HTR-8/SVneo (cell line): ENCODE measurements around the gene GUCY2D.
"Not testable (repeated sequence)": the region's sequence is repeated elsewhere in the genome, so short reads cannot be mapped to it uniquely, and the experiment has no call there.

ENCODE experiments used
- DNase-seq: peaks from one replicate; pipeline ENCODE4 v3.0.0; 2011; ENCODE audit warnings: low spot score, mixed read lengths; ENCODE audit not compliant: insufficient read length
- FAIRE-seq: peaks from 2 replicates; lab custom pipeline; 2011; peaks lifted over from hg19 to GRCh38; lab: Jason Lieb, UNC

GUCY2D gene

DNA sequence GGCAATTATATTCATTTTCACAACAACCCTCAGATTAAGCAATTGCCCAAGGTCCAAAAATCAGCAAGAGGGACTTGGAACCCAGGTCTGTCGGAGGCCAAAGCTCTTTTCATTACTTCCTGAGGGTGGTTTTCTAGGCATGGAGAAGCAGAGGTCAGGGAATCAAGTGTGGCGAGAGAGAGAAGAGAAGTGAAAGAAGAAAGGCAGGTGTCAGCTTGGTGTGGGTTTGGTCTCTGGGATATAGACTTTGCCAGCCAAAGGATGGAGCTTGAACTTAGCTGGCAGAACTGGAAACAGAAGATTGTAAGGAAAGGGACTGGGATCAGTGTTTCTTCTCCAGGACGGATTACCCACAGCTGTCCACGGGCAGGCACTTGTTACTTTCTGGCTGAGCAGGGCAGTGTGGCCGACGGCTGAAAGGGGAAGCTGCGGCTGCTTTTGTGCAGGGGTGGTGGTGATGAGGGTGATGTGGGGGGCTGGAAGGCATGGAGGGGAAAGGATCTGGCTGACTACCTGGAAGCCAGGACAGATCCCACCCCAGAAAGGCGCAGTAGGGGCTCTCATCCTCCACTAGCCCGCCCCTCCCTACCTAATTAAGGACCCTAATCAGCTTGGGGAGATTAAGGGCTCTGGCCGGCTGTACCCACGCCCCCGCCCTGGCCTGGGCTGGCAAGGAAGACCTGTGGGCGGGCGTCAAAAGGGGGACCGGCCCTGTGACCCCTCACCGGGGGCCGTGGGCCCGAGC lies at the start of gene GUCY2D:
GUCY2D (plus strand) TSS at position 640 of the 745 bp plus-strand sequence. CDS start 433 bp downstream, outside the sequence.
- DNase-seq (no peak), FAIRE-seq (no peak)

DNA sequence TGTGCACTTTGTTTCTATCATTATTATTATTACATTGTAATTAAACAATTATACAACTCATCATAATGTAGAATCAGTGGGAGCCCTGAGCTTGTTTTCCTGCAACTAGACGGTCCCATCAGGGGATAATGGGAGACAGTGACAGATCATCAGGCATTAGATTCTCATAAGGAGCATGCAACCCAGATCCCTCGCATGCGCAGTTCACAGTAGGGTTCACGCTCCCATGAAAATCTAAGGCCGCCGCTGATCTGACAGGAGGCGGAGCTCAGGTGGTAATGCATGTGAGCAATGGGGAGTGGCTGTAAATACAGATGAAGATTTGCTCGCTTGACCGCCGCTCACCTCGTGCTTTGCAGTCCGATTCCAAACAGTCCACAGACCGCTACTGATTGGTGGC lies 49.1 kb upstream of the GUCY2D start:
- not testable (repeated sequence) for FAIRE-seq, DNase-seq

DNA sequence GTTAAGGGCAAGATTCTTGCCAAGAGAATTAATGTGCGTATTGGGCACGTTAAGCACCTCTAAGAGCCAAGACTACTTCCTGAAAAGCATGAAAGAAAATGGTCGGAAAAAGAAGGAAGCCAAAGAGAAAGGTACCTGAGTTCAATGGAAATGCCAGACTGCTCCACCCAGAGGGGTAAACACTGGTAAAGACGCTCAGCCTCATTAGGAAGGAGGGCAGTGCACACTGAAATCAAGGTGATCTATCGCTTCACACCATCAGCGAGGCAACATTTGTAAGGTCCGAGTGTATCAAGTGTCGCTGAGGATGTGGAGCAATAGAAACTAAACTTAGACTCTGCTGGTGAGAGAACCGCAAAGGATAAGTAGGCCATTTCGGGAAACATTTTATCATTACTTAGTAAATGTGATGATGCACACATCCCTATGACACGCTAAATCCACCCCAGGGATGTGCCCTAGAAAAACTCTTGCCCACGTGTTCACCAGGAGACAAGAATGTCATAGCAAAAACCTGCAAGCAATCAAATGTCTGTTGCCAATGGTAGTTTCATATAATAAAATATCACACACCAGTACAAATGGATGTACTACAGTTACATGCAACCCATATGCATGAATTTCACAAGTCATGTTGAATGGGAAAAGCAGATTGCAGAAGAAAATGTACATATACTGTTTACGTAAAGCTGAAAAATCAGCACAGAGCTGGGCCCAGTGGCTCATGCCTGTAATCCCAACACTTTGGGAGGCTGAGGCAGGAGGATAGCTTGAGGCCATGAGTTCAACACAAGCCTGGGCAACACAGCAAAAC lies 46.8 kb upstream of the GUCY2D start:
- no peak for FAIRE-seq

DNA sequence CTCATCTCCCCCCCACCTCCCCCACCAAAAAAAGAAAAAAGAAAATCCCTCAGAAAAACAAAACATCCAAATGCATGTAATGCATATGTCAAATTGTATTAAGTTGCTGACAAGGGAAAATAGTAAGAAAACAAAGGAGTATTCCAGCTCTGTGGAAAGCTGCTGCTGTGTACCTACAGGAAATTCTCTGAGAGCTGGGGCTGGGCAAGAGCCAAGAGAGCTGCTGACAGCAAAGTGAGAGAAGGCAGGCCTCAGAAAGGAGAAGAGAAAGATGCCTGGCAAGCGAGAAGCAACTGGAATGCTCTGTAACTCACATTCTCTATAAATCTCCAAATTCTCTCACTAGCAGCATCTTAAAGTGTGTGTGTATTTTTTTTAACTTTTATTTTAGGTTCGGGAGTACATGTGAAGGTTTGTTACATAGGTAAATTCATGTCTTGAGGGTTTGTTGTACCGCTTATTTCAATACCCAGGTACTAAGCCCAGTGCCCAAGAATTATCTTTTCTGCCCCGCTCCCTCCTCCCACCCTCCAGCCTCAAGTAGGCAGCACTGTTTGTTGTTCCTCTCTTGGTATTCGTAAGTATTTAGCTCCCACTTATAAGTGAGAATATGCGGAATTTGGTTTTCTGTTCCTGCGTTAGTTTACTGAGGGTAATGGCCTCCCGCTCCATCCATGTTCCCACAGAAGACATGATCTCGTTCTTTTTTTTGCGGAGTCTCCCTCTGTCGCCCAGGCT lies 46.0 kb upstream of the GUCY2D start:
- FAIRE-seq (no peak), DNase-seq (no peak)

More for the DNA sequence above, 46.8 kb upstream of the GUCY2D start:
- no peak for DNase-seq

DNA sequence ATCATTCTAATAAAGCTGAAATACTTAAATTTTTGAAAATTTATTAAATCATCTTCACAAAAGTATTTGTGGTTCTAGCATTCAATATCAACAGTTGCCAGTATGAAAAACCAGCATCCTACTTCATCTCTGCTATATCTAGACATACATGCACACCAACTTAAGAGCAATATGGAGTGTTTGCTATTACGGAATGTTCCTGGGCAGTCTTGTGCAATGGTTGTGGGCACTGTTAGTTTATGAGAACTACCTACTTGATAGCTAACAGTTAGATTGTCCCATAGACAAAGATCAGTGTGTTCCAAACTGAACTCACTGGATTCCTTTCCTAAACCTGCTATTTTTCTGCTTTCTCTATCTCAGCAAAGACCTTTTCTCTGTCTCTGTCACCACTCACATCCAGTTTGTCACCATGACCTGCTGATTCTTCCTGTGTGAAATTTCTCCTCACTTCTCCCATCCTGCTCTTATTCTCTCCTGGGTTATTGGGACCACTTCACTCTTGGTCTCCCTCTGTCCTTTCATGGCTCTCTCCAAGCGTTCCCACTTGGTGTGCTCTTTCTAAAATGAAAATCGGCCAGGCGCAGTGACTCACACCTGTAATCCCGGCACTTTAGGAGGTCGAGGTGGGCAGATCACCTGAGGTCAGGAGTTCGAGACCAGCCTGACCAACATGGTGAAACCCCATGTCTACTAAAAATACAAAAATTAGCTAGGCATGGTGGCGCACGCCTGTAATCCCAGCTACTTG lies 42.7 kb upstream of the GUCY2D start:
- FAIRE-seq (no peak), DNase-seq (no peak)

DNA sequence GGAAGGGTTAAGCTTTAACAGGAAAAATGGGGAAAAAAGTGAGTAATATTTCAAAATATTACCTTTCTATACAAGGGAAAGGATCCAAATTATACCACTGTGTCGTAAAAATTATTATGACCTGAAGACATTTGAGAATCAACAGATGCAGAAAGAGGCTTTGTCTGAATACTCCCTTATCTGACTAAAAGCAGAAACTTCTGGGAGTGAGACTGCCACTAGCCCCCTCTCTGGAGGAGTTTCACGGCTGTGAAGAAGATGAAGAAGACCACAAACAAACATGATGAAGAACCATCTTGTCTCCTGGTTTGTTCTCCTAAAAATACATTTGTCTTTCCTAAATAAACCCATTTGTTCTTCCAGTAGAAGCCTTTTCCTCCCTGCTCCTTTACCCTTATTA lies 41.0 kb upstream of the GUCY2D start:
- no peak for FAIRE-seq
- no peak for DNase-seq

DNA sequence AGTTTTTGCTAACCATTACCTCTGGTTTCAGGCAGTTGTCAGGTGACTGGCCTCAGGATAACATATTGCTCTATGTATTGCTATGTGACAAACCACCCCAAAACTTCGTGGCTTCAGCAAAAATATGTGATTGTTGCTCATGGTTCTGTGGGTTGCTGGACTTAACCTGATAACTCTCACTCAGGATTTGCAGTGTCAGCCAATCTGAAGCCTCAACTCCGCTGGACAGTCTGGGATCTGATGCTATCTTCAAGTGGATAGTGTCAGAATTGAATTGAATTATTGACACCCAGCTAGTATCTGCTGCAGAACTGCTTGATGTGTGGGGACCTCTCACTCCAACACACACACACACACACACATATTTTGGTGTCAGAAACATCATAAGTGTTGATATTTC lies 34.7 kb upstream of the GUCY2D start:
- FAIRE-seq (peak; percentile 9), DNase-seq (no peak)

DNA sequence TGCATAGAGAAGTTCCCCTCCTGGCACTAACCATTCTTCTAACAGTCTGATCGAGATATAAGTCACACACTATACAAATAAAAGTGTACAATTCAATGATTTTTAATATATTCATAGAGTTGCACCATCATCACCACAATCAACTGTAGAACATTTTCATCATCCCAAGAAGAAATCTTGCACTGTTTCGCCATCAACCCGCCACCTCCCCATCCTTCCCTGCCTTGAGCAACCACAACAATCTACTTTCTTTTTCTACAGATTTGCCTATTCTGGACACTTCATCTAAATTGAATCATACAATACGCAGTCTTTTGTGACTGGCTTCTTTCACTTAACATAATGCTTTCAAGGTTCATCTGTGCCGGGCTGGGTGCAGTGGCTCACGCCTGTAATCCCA lies 33.0 kb upstream of the GUCY2D start:
- FAIRE-seq (no peak), DNase-seq (no peak)

DNA sequence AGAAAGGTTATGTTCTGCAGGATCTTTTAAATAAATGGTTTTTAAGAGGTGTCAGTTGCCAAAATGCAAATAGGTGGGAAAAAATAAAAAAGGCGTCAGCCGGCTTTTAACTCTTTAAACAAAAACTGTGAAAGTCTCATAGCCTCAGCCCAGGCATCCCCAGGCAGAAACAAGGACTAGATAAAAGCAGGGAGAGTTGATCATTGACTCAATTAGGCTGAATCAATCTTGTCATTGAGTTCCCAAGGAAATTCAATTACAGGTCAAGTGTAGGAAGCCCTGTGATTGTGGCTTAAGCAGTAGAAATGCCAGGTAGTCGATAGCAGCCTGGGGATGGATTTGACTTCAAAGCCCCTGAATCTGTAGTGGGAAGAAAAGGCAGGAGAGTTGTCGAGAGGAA lies 30.8 kb upstream of the GUCY2D start:
- DNase-seq: no peak
- no peak for FAIRE-seq

DNA sequence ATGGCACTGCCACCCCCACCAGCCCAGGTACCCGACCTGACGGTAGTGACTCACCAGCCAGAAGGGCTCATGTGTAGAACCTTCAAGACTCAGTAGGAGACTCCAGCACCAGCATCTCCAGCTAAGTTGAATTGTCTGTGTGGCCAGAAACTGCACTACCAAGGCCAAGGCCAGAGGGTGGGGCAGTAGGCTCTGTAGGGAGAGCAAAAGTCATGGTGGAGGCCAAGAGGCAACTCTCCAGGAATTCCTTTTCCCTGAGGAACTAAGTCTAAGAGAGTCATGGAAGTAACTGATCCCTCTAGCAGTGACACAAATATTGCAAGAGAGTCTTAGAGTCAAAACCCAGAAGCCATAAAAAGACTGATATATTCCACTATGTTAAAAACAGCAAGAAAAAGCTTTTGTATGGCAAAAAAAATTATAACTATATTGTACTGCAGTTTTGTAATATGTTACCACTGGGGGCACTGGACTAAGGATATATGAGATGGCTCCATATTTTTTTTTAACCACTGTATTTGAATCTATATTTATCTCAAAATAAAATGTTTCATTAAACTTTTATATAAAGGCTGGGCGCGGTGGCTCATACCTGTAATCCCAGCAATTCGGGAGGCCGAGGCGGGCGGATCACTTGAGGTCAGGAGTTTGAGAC lies 30.2 kb upstream of the GUCY2D start:
- FAIRE-seq: no peak
- DNase-seq: no peak

DNA sequence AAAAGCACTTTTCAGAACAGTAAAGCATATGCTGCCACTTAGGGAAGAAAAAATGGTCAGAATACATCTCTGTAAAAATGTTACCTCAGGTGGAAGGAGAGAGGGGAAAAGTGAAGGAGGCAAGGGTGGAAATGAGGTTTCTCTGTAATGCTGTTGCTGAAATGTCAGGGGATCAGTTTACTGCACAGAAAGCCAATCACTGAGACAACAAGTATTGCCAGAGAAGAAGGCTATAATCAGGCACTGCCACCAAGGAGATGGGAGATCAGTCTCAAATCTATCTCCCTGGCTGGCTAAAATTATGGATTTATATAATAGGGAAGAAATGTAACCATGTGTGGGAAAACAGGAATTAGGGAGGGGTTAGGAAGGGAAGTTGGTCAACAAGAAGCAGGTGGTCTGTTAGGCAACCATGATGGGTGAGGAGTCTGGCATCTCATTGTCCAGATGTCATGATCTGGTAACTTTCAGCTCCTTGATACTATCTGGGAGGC lies 27.7 kb upstream of the GUCY2D start:
- FAIRE-seq: no peak

DNA sequence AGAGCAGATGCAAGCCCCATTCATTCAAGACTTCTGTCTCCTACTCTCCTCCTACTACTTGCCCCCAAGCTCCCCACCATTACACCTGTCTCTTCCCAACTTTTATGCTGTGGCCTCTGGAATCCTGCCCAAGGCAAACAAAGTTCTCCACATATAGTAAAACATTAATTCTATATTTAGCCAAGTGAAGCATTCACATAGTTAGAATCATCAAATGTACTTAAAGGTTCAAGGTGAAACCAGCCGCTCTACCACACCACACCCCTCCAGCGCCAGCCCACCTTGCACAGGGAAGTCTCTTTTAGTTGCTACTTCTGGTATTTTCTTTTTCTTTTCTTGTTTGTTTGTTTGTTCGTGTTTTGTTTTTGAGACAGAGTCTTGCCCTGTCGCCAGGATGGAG lies 25.4 kb upstream of the GUCY2D start:
- no peak for DNase-seq
- FAIRE-seq: no peak

More for the DNA sequence above, 27.7 kb upstream of the GUCY2D start:
- DNase-seq: no peak

DNA sequence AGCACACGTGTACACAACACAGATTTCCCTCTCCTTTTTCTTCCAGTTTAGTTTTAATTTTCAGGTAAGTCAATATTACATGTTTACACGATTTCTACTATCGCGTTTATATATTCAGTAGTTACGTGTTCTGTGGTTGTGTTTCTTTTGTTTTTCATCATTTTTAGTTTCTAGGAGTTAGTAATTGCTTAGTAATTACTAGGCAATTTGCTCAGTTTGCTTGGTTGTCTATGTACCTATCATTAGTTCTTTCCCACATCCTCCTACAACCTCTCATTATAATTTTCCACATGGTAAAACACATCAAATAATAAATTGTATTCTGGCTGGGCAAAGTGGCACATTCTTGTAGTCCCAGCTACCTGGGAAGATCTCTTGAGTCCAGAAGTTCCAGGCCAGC lies 24.6 kb upstream of the GUCY2D start:
- FAIRE-seq (no peak), DNase-seq (no peak)

DNA sequence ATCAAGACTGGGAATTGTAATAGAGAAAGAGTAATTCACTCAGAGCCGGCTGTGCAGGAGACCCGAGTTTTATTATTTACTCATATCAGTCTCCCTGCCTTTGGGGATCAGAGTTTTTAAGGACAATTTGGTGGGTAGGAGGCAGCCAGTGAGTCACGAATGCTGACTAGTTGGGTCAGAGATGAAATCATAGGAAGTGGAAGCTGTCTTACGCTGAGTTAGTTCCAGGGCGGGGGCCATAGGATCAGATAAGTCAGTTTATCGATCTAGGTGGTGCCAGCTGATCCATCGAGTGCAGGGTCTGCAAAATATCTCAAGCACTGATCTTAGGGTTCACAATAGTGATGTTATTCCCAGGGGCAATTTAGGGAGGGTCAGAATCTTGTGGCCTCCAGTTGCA lies 20.2 kb upstream of the GUCY2D start:
- peak; percentile 88 for FAIRE-seq

DNA sequence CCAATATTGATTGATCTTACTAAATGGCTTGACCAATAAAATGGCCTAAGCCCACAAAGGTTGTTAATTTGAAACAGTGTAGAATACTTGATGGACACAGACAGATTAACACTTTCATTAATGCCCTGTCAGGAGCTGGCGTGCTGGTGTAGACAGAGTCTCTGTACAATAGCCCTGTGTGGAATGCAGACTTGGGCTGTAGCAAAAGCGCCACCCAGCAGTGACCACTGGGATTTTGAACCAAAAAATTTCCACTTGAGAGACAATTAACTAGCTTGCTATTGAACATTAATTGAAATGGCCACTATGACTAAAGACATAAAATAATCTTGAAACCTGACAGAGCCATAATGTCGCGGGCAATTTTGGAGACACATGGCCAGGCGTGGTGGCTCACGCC lies 19.7 kb upstream of the GUCY2D start:
- DNase-seq (peak; percentile 55), FAIRE-seq (peak; percentile 57)

More for the DNA sequence above, 20.2 kb upstream of the GUCY2D start:
- no peak for DNase-seq

DNA sequence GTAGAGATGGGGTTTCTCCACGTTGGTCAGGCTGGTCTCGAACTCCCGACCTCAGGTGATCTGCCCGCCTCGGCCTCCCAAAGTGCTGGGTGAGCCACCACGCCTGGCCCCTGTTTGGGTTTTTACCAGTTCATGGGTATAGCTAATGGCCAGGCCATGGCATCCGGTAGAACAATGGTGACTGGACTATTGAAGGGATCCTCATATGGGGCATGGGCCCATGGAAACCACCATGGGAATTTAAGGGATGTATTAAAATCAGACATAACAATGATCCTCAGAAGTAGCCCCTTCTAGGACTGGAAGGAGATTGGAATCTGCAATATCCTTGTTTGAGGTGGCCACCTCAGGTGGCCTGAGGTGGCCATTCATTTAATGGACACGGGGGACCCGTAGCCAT lies 17.5 kb upstream of the GUCY2D start:
- FAIRE-seq: no peak
- DNase-seq: no peak

DNA sequence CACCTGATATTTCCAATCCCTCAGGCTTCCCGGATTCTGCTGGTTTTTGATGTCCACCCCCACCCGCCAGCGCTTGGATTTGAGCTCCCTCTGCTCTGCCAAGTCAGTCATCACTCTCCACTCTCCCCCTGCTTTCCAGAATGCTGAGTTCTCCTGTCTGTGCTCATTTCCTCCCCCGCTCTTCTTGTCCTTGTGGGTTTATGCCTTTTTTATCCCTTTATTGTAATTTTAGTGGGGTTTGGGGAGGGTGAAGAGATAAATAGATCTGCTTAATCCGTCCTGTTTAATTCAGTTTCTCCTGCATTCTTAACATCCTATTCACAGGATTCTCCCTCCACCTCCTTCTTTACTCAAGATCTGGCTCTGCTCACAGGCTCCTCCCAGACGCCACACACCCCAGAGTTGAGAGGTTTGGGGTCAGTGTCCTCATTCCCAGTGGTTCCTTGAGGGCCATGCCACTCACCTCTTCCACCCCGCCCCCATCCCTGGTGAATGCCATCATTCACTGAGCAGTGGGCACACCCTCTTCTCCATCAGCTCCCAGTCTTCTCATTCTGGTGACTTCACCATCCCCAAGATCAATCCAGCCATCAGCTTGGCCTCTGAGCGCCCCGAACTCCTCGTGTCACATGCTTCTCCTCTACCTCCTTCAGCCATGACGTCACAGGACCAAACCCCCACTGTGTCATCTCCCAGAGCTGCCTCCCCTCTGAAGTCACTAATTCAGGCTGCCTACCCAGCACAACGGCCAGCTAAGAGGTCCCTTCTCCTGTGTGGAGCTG lies 15.1 kb upstream of the GUCY2D start:
- FAIRE-seq (no peak), DNase-seq (no peak)

DNA sequence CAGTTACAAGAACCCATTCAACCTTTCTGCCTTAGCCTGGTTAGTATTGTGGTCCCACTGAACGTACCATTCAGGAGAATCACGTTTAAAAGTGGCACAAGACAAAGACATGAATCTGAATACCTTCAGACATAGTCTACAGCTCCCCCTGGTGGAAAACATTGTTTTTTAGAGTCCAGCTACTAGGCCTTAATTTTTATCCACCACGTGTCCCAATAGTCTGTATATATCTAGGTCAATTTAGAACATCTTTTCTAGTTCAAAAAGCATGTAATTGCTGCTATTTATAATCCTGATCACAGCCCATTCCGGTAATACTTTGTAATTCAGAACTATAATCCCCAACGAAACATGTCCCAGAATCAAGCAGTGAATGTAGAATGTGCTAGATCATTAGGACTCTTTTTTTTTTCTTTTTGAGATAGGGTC lies 13.7 kb upstream of the GUCY2D start:
- DNase-seq: peak; percentile 71
- FAIRE-seq: no peak
